Small intestine (tissue), 7 donors: ENCODE results near the gene GIT1. TPM values are rescaled to one million over a fixed set of nuclear protein-coding genes. Genes with fewer than 3 reads are reported as not detected.
"Not testable (repeated sequence)": the region's sequence is repeated elsewhere in the genome, so short reads cannot be mapped to it uniquely, and the experiment has no call there.

Experiments used
- DNase-seq, 2 donors: peaks; one replicate each; pipeline versions ENCODE4 v3.0.0 to v3.0.0-alpha.2; 2013
- FAIRE-seq: peaks from 2 replicates; lab custom pipeline; 2012; peaks lifted over from hg19 to GRCh38; lab: Jason Lieb, UNC
- H3K27ac ChIP-seq, 3 donors: one replicate each; pipeline ENCODE4 v1.5.1; 2013; ENCODE audit warnings: low read length in 2 of 3, mild to moderate bottlenecking in 2 of 3, control low read depth in 1 of 3, inconsistent platforms in 1 of 3, low read depth in 1 of 3, moderate library complexity in 1 of 3
- H3K27me3 ChIP-seq, 3 donors: one replicate each; pipeline ENCODE4 v1.6.1; 2013; ENCODE audit warnings: low read length in 3 of 3, inconsistent platforms in 1 of 3; ENCODE audit not compliant: control insufficient read depth in 3 of 3, insufficient read depth in 3 of 3
- H3K36me3 ChIP-seq, 3 donors: one replicate each; pipeline ENCODE4 v1.6.1; 2013; ENCODE audit warnings: low read length in 3 of 3, inconsistent platforms in 1 of 3, low read depth in 1 of 3, mild to moderate bottlenecking in 1 of 3, moderate library complexity in 1 of 3; ENCODE audit not compliant: control insufficient read depth in 3 of 3, insufficient read depth in 2 of 3
- H3K4me1 ChIP-seq, 3 donors: one replicate each; pipeline ENCODE4 v1.6.1; 2013; ENCODE audit warnings: low read length in 2 of 3, inconsistent platforms in 1 of 3, low read depth in 1 of 3, mild to moderate bottlenecking in 1 of 3, moderate library complexity in 1 of 3; ENCODE audit not compliant: control insufficient read depth in 3 of 3, insufficient read depth in 2 of 3
- H3K4me3 ChIP-seq, 3 donors: one replicate each; pipeline ENCODE4 v1.5.1; 2013; ENCODE audit warnings: low read length in 3 of 3, control low read depth in 1 of 3, inconsistent platforms in 1 of 3, low read depth in 1 of 3, mild to moderate bottlenecking in 1 of 3, moderate library complexity in 1 of 3
- H3K9me3 ChIP-seq, 2 donors: one replicate each; pipeline ENCODE4 v1.6.1; 2013; ENCODE audit warnings: low read depth in 1 of 2, low read length in 1 of 2; ENCODE audit not compliant: control insufficient read depth in 2 of 2, insufficient read depth in 1 of 2
- WGBS, 3 donors: extraction: QIAGEN DNeasy Blood & Tissue Kit; methylation state at CpG; one replicate each; pipeline ENCODE4 v1.1.7; 2013; 5-methylcytosine and 5-hydroxymethylcytosine counted together
- polyA plus RNA-seq, 4 donors: library from polyadenylated mRNA; stranded (reverse) in 3 of 4; unstranded in 1 of 4; fragments of 200-250 nt in 3 of 4; fragments of 120-200 nt in 1 of 4; gene quantifications; one replicate each; pipeline versions ENCODE4 v1.2.1 to v1.2.3, GENCODE V29; 2013
- donor health status: healthy with polysubstance abuse.
- donor health status: control.
- donor health status: control.
- donor health status: Bipolar disorder and iron deficiency.
- donor health status: healthy.

The GIT1 gene
- polyA plus RNA-seq, 4 donors = 19.7 to 36.2 (median 25.5) TPM

DNA sequence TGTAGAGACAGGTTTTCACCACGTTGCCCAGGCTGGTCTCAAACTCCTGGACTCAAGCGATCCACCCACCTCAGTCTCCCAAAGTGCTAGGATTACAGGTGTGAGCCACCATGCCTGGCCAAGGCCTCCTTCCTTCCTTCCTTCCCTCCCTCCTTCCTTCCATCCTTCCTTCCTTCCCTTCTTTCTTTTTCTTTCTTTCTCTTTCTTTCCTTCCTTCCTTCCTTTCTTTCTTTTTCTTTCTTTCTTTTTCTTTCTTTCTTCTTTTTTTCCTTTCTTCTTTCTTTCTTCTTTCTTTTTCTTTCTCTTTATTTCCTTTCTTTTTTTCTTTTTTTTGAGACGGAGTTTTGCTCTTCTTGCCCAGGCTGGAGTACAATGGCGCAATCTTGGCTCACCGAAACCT is 31.3 kb downstream of the GIT1 start:
- DNase-seq, H3K4me3 ChIP-seq, H3K27ac ChIP-seq, H3K9me3 ChIP-seq, H3K27me3 ChIP-seq, FAIRE-seq: not testable (repeated sequence)
- peaks cover 0 to 21% (median 9%) of the 10 kb centered on the region in 3 donors for H3K36me3 ChIP-seq
- WGBS, 3 donors = 94 to 95% (median 94%) methylated on average over 5 of the region's 5 CpGs
- peaks cover 2 to 25% (median 6%) of the 10 kb centered on the region in 3 donors for H3K4me1 ChIP-seq

GRCh38 chr17:29557739-29558116 is 31.7 kb downstream of the GIT1 start:
- H3K27me3 ChIP-seq = no peaks in the 10 kb centered on the region
- peaks cover 2 to 25% (median 6%) of the 10 kb centered on the region in 3 donors for H3K4me1 ChIP-seq
- no peak overlapping the region for H3K4me3 ChIP-seq
- no peaks in the 10 kb centered on the region for H3K9me3 ChIP-seq
- H3K27ac ChIP-seq = no peak overlapping the region
- FAIRE-seq (no peak), DNase-seq (no peak)
- H3K36me3 ChIP-seq = peaks cover 0 to 17% (median 9%) of the 10 kb centered on the region in 3 donors

DNA sequence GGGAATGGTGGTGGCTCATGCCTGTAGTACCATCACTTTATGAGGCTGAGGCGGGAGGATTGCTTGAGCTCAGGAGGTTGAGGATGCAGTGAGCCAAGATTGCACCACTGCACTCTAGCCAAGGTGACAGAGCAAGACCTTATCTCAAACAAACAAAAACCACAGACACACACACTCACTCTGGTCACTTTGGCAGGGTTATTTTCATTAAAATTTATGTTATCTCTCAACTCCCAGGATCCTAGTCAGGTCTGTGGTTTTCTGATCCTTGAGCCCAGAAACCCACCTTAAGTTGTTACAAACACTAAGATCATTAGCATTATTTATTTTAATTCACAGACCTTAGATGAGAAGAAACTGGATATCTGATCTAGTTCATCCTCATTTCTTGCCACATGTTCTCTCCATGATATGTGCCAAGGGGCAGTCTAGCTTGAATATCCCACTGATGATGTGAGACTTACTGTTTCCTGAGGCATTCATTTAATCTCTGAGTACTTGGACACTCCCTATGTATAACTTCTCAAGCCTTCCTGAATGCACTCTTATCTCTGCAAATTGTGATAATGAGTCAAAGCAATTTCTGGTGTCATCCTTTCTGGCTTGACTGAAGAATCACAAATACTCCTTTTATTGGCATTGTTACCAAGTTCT is 32.2 kb downstream of the GIT1 start:
- FAIRE-seq (no peak), DNase-seq (no peak)
- no peak overlapping the region for H3K27ac ChIP-seq
- no peaks in the 10 kb centered on the region for H3K9me3 ChIP-seq
- H3K4me3 ChIP-seq = no peak overlapping the region
- peaks cover 0 to 11% (median 5%) of the 10 kb centered on the region in 3 donors for H3K36me3 ChIP-seq
- H3K27me3 ChIP-seq = no peaks in the 10 kb centered on the region
- peaks cover 2 to 22% (median 6%) of the 10 kb centered on the region in 3 donors for H3K4me1 ChIP-seq
- WGBS, 3 donors = 82 to 93% (median 89%) methylated on average over 1 of the region's 1 CpG

DNA sequence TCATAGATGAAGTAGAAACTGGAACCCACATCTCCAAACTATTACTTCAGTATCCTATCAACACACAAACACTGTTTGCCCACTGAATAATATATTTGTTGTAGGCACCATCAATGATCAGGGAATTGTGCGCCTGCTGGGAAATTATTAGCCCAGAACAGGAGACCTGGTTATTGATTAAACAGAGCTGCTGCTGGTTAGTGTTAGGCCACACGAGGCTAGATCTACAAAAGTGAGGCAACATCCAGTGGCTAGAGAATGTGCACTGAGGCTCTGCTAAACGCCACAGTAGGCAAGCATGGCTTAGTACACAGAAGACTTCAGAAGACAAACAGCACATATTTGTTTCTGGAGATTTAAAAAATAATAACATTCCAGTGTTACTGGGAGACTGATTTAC is 33.6 kb downstream of the GIT1 start:
- H3K9me3 ChIP-seq = no peaks in the 10 kb centered on the region
- peaks cover 0 to 2% (median 0%) of the 10 kb centered on the region in 3 donors for H3K36me3 ChIP-seq
- no peaks in the 10 kb centered on the region for H3K27me3 ChIP-seq
- H3K27ac ChIP-seq = no peak overlapping the region
- 20 to 56% (median 35%) methylated on average over 3 of the region's 3 CpGs for WGBS, 3 donors
- DNase-seq (peak; percentile 78 to 79), FAIRE-seq (no peak)
- H3K4me1 ChIP-seq = peaks cover 2 to 18% (median 6%) of the 10 kb centered on the region in 3 donors
- no peak overlapping the region for H3K4me3 ChIP-seq

DNA sequence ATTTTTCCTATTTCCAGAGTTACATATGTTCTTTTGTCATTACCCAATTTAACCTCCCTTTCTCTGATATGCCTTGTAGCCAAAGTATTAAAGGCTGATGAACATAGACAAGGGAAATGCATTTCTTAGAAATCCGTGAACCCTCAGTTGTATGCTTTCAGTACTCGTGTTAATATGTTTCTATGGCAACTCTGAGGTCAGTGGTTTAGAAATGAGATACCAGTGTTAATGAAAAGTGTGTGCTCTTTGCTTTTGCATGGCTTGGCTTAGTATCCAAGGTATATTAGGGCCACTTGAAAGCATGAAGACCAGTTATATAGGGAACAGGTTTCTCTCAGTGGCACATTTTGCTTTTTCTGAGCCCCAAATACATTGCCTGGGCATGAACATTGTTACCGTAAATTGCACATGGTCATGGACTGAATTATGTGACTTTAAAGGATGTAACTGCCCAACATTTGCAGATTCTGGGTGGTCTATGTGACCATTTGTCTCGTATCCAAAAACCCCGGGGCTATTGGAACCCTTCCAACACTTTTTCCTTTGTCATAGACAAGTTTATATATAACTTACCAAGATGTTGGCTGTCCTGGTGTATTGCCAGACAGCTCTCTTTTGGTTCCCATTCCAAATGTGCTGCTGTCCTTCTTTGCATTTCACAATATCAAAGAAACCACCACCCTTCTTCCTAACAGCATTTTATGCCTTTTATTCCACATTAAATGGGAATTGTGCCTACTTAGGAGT is 40.1 kb downstream of the GIT1 start:
- FAIRE-seq = no peak

GRCh38 chr17:29546830-29547229 is 42.6 kb downstream of the GIT1 start:
- Histone ChIP-seq H3K4me3 (no peak overlapping the region), H3K36me3 (peaks cover 4 to 9% (median 5%) of the 10 kb centered on the region in 3 donors), H3K4me1 (peaks cover 0 to 4% (median 0%) of the 10 kb centered on the region in 3 donors), H3K9me3 (no peaks in the 10 kb centered on the region), H3K27me3 (no peaks in the 10 kb centered on the region), H3K27ac (no peak overlapping the region)
- DNase-seq (no peak), FAIRE-seq (no peak)
- 89 to 93% (median 91%) methylated on average over 1 of the region's 1 CpG for WGBS, 3 donors

More for the DNA sequence above, 40.1 kb downstream of the GIT1 start:
- no peaks in the 10 kb centered on the region for H3K9me3 ChIP-seq
- H3K27me3 ChIP-seq = no peaks in the 10 kb centered on the region
- H3K4me3 ChIP-seq = no peak overlapping the region
- DNase-seq = peak in 1 of 2 donors; percentile 31
- H3K4me1 ChIP-seq = peaks cover 0 to 4% (median 0%) of the 10 kb centered on the region in 3 donors
- WGBS, 3 donors = 38 to 57% (median 48%) methylated on average over 5 of the region's 5 CpGs
- H3K36me3 ChIP-seq = no peaks in the 10 kb centered on the region
- H3K27ac ChIP-seq = no peak overlapping the region

DNA sequence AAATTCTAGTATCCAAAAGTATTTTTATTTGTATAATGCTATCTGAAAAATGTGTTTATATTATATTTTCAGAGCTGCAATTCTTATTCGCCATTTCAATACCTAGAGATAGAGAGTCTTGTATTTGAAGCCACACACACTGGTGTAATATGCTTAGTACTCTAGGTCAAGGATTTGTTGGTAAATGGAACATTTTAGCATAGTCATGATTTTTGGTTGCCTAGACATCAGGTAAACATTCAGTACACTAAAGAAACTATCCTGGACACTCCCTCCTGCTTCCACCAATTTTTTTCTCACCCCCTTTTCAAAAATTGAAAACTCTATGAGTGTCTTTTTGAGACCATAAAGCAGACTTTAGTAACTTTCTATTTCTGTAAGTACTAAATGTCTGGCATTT is 43.4 kb downstream of the GIT1 start:
- peaks cover 4 to 16% (median 5%) of the 10 kb centered on the region in 3 donors for H3K36me3 ChIP-seq
- peaks cover 0 to 4% (median 0%) of the 10 kb centered on the region in 3 donors for H3K4me1 ChIP-seq
- no peaks in the 10 kb centered on the region for H3K9me3 ChIP-seq
- no peak for DNase-seq
- 97 to 100% (median 97%) methylated on average over 1 of the region's 1 CpG for WGBS, 3 donors
- H3K27me3 ChIP-seq = no peaks in the 10 kb centered on the region
- no peak for FAIRE-seq
- no peak overlapping the region for H3K4me3 ChIP-seq
- no peak overlapping the region for H3K27ac ChIP-seq

GRCh38 chr17:29544066-29544465 is 45.4 kb downstream of the GIT1 start:
- H3K4me1 ChIP-seq = no peaks in the 10 kb centered on the region
- H3K27ac ChIP-seq = no peak overlapping the region
- no peak for DNase-seq
- H3K27me3 ChIP-seq = no peaks in the 10 kb centered on the region
- WGBS, 3 donors = 83 to 93% (median 92%) methylated on average over 4 of the region's 4 CpGs
- no peaks in the 10 kb centered on the region for H3K9me3 ChIP-seq
- H3K4me3 ChIP-seq = no peak overlapping the region
- H3K36me3 ChIP-seq = peaks cover 5 to 27% (median 5%) of the 10 kb centered on the region in 3 donors
- no peak for FAIRE-seq
